ENCODE data around the gene SFRP2.

The SFRP2 gene

DNA sequence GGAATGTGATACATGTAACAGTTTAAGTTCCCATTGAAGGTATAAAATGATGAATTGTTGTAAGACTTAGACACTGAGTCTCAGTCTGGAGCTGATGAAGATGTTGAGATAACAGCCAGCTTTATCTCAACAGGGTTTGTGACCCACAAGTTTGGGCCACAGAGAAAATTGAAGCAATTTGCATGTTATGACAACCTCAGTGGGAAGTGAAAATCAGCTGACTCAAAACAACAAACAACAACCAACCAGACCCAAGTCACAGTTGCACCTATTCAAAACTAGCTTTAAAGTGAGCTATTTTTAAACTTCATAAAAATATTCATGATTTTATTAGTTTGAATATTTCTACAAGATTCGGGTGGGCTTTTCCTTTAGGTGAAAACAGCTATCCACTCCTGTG, 8.0 kb downstream of the SFRP2 start:
- H3K4me3 ChIP-seq (replicated peaks; ENCODE audit: insufficient read depth, low read length), result no peak overlapping the region
- peaks cover 26% of the 10 kb centered on the region for H3K27me3 ChIP-seq (ENCODE audit: insufficient read depth, poor library complexity, severe bottlenecking)
- H3K27ac ChIP-seq (replicated peaks), result no peak overlapping the region
- TF ChIP-seq, protein P1, sequence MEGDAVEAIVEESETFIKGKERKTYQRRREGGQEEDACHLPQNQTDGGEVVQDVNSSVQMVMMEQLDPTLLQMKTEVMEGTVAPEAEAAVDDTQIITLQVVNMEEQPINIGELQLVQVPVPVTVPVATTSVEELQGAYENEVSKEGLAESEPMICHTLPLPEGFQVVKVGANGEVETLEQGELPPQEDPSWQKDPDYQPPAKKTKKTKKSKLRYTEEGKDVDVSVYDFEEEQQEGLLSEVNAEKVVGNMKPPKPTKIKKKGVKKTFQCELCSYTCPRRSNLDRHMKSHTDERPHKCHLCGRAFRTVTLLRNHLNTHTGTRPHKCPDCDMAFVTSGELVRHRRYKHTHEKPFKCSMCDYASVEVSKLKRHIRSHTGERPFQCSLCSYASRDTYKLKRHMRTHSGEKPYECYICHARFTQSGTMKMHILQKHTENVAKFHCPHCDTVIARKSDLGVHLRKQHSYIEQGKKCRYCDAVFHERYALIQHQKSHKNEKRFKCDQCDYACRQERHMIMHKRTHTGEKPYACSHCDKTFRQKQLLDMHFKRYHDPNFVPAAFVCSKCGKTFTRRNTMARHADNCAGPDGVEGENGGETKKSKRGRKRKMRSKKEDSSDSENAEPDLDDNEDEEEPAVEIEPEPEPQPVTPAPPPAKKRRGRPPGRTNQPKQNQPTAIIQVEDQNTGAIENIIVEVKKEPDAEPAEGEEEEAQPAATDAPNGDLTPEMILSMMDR (IDR thresholded peaks at IDR 0.05; ENCODE audit: insufficient read depth, low read length), result no peak
- TF ChIP-seq SPI1 (IDR thresholded peaks at IDR 0.05; ENCODE audit: borderline replicate concordance, low read depth) (no peak), GABPA (IDR thresholded peaks at IDR 0.05; ENCODE audit: low read depth) (no peak), POLR2AphosphoS5 (IDR thresholded peaks at IDR 0.05; ENCODE audit: low read depth) (no peak)
- TF ChIP-seq, protein P2, sequence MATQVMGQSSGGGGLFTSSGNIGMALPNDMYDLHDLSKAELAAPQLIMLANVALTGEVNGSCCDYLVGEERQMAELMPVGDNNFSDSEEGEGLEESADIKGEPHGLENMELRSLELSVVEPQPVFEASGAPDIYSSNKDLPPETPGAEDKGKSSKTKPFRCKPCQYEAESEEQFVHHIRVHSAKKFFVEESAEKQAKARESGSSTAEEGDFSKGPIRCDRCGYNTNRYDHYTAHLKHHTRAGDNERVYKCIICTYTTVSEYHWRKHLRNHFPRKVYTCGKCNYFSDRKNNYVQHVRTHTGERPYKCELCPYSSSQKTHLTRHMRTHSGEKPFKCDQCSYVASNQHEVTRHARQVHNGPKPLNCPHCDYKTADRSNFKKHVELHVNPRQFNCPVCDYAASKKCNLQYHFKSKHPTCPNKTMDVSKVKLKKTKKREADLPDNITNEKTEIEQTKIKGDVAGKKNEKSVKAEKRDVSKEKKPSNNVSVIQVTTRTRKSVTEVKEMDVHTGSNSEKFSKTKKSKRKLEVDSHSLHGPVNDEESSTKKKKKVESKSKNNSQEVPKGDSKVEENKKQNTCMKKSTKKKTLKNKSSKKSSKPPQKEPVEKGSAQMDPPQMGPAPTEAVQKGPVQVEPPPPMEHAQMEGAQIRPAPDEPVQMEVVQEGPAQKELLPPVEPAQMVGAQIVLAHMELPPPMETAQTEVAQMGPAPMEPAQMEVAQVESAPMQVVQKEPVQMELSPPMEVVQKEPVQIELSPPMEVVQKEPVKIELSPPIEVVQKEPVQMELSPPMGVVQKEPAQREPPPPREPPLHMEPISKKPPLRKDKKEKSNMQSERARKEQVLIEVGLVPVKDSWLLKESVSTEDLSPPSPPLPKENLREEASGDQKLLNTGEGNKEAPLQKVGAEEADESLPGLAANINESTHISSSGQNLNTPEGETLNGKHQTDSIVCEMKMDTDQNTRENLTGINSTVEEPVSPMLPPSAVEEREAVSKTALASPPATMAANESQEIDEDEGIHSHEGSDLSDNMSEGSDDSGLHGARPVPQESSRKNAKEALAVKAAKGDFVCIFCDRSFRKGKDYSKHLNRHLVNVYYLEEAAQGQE (IDR thresholded peaks at IDR 0.05; ENCODE audit: insufficient replicate concordance, low read depth), result no peak
- no peak for DNase-seq (ENCODE audit: low read depth in 1 of 2, low spot score in 1 of 2)

DNA sequence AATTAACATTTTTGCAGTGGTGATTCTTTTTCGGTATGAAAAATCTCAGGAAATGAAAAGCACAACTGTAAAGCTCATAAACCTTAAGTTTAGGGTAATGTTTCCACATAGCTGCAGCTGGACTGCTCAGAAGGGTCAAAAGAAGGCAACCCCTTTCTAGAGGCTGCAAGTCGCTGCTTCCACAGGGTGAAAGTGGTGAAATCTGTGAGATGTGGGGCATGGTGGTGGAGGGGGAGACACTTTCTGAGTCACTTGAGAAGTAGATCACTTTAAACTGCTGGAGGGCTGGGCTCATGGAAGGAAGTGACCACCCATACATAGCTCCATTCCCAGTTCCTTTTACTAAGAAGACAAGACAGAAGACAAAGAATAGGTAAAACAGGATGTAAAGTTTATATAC, 8.7 kb downstream of the SFRP2 start:
- H3K27me3 ChIP-seq (ENCODE audit: insufficient read depth, poor library complexity, severe bottlenecking), result peaks cover 23% of the 10 kb centered on the region
- no peak overlapping the region for H3K4me3 ChIP-seq (replicated peaks; ENCODE audit: insufficient read depth, low read length)
- TF ChIP-seq, protein P2 (IDR thresholded peaks at IDR 0.05; ENCODE audit: insufficient replicate concordance, low read depth), result no peak
- H3K27ac ChIP-seq (replicated peaks), result no peak overlapping the region
- DNase-seq (ENCODE audit: low read depth in 1 of 2, low spot score in 1 of 2), result no peak

- no peak for DNase-seq (ENCODE audit: low read depth in 1 of 2, low spot score in 1 of 2)
- TF ChIP-seq, protein P2 (IDR thresholded peaks at IDR 0.05; ENCODE audit: insufficient replicate concordance, low read depth), result no peak
- TF ChIP-seq, protein P1 (IDR thresholded peaks at IDR 0.05; ENCODE audit: insufficient read depth, low read length), result no peak
- TF ChIP-seq SPI1 (IDR thresholded peaks at IDR 0.05; ENCODE audit: borderline replicate concordance, low read depth) (no peak), POLR2AphosphoS5 (IDR thresholded peaks at IDR 0.05; ENCODE audit: low read depth) (no peak), GABPA (IDR thresholded peaks at IDR 0.05; ENCODE audit: low read depth) (no peak)
- no peak overlapping the region for H3K27ac ChIP-seq (replicated peaks)
- no peak overlapping the region for H3K4me3 ChIP-seq (replicated peaks; ENCODE audit: insufficient read depth, low read length)
- peaks cover 13% of the 10 kb centered on the region for H3K27me3 ChIP-seq (ENCODE audit: insufficient read depth, poor library complexity, severe bottlenecking)
Measured at GRCh38 chr4:153778383-153778782, 10.5 kb downstream of the SFRP2 start.

DNA sequence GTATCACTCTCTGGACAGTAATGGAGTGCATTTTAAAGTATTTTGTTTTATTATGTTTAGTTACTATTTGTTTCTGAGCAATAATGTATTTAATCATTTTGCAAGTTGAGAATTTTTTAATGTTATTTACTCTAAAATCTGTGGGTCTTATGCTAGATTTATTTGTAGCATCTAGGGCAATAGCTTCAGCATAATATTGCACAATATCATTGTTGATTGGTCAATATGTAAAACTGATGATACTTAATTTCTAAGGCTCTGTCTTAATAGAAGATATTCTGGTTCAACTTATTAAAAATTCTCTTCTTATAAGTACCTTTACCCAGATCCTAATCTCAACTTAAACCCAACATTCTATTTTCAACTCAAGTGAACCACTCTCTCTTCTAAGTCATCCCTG, 11.5 kb downstream of the SFRP2 start:
- peaks cover 16% of the 10 kb centered on the region for H3K27me3 ChIP-seq (ENCODE audit: insufficient read depth, poor library complexity, severe bottlenecking)
- H3K4me3 ChIP-seq (replicated peaks; ENCODE audit: insufficient read depth, low read length), result no peak overlapping the region
- DNase-seq (ENCODE audit: low read depth in 1 of 2, low spot score in 1 of 2), result no peak
- TF ChIP-seq GABPA (IDR thresholded peaks at IDR 0.05; ENCODE audit: low read depth) (no peak), SPI1 (IDR thresholded peaks at IDR 0.05; ENCODE audit: borderline replicate concordance, low read depth) (no peak), POLR2AphosphoS5 (IDR thresholded peaks at IDR 0.05; ENCODE audit: low read depth) (no peak)
- TF ChIP-seq, protein P1 (IDR thresholded peaks at IDR 0.05; ENCODE audit: insufficient read depth, low read length), result no peak
- TF ChIP-seq, protein P2 (IDR thresholded peaks at IDR 0.05; ENCODE audit: insufficient replicate concordance, low read depth), result no peak
- H3K27ac ChIP-seq (replicated peaks), result no peak overlapping the region
